Measurements from ENCODE around the gene UQCR11. TPM values are rescaled to one million over a fixed set of nuclear protein-coding genes. Genes with fewer than 3 reads are reported as not detected.

The UQCR11 gene
- total and polyA plus RNA-seq, 2 of the 4 experiments (the other 2 are of a cell fraction) = 29.2 to 177 TPM

GRCh38 chr19:1644070-1644469 lies 38.8 kb upstream of the UQCR11 start:
- H3K4me3 ChIP-seq (ENCODE audit: insufficient read depth, low read depth, low read length) = no peak overlapping the region
- no peak overlapping the region for H3K27ac ChIP-seq (ENCODE audit: insufficient read depth, low read length)
- no peak overlapping the region for H2AK9ac ChIP-seq (replicated peaks; ENCODE audit: low read depth, low read length, poor library complexity)
- H3K23ac ChIP-seq (ENCODE audit: low read depth, low read length) = no peak overlapping the region
- H3K4me2 ChIP-seq (ENCODE audit: low read depth, low read length) = no peak overlapping the region
- dilution Hi-C loops (cut with HindIII; ENCODE audit: low sequenced_read_pairs, unreplicated experiment) (no loop called here), intact Hi-C loops (cut with micrococcal nuclease) (no loop called here), in situ Hi-C loops (cut with MboI; ENCODE audit: low sequenced_read_pairs) (no loop called here)
- peaks cover 27 to 79% of the 10 kb centered on the region in 2 experiments for H3K79me1 ChIP-seq (ENCODE audit: low read depth in 1 of 2, low read length in 2 of 2)
- H2BK5ac ChIP-seq (ENCODE audit: low read depth, low read length, poor library complexity, severe bottlenecking) = no peak overlapping the region
- ChIA-PET CTCF (no interaction called here), POLR2A (ENCODE audit: unreplicated experiment) (no interaction called here)
- no peak overlapping the region for H2AK5ac ChIP-seq (ENCODE audit: low read depth, low read length)
- peaks cover 60% of the 10 kb centered on the region for H3K36me3 ChIP-seq (ENCODE audit: control insufficient read depth, insufficient read depth, low read length)
- no peaks in the 10 kb centered on the region for H3K4me1 ChIP-seq (ENCODE audit: control insufficient read depth, insufficient read depth, low read length)
- H3K56ac ChIP-seq (ENCODE audit: extremely low read depth, insufficient read depth, low read length) = no peak overlapping the region
- no peak overlapping the region for H3K9ac ChIP-seq (ENCODE audit: low read depth, low read length)
- TF ChIP-seq USF2 (IDR thresholded peaks at IDR 0.05; ENCODE audit: low read depth, low read length) (no peak), CHD1 (IDR thresholded peaks at IDR 0.05; ENCODE audit: low read depth, low read length) (no peak), SMC3 (IDR thresholded peaks at IDR 0.05; ENCODE audit: low read depth, low read length) (no peak), MXI1 (IDR thresholded peaks at IDR 0.05; ENCODE audit: borderline replicate concordance, low read depth, low read length) (no peak), ELK1 (IDR thresholded peaks at IDR 0.05; ENCODE audit: borderline replicate concordance, low read depth, low read length) (no peak), RFX5 (IDR thresholded peaks at IDR 0.05; ENCODE audit: low read depth, low read length) (no peak), MAZ (IDR thresholded peaks at IDR 0.05; ENCODE audit: borderline replicate concordance, low read depth, low read length) (no peak), CTCF (conservative IDR thresholded peaks at IDR 0.05; ENCODE audit: low read depth, low read length) (no peak)
- no peak overlapping the region for H4K91ac ChIP-seq (ENCODE audit: insufficient read depth, low read depth, low read length)
- H3K14ac ChIP-seq (replicated peaks; ENCODE audit: low read depth, low read length) = no peak overlapping the region
- no peak overlapping the region for H3K18ac ChIP-seq (ENCODE audit: low read depth, low read length)
- DNase-seq = no peak
- no peaks in the 10 kb centered on the region for H3K27me3 ChIP-seq (ENCODE audit: control insufficient read depth, insufficient read depth, low read length)
- BruUV-seq (replicated peaks) = no TSS peak
- no peak overlapping the region for H4K5ac ChIP-seq (ENCODE audit: low read depth, low read length)
- no peaks in the 10 kb centered on the region for H3K9me3 ChIP-seq (ENCODE audit: control insufficient read depth, insufficient read depth, low read length)
- no peak overlapping the region for H2BK120ac ChIP-seq (ENCODE audit: low read depth, low read length)
- H2AFZ ChIP-seq (replicated peaks; ENCODE audit: low read length, poor library complexity) = no peak overlapping the region
- no peak overlapping the region for H2BK20ac ChIP-seq (ENCODE audit: low read depth, low read length)
- 83% methylated on average over 1 of the region's 16 CpGs; no CpG with 5 or more reads in 1 of the 2 experiments for WGBS, 2 experiments (ENCODE audit: extremely low coverage in 2 of 2, insufficient read length in 1 of 2)
- ATAC-seq (ENCODE audit: low read depth) = no peak
- H3K4ac ChIP-seq (ENCODE audit: low read depth, low read length) = no peak overlapping the region
- no peaks in the 10 kb centered on the region for H3K9me1 ChIP-seq (ENCODE audit: insufficient read depth, low read length)
- H4K20me1 ChIP-seq (ENCODE audit: insufficient read depth, low read length) = peaks cover 32% of the 10 kb centered on the region
- no peak overlapping the region for H4K8ac ChIP-seq (ENCODE audit: low read depth in 2 of 2, low read length in 2 of 2)
- no peak overlapping the region for H2BK15ac ChIP-seq (ENCODE audit: low read depth, low read length)

All from IMR-90 (cell line).